ENCODE measurements around the gene SCRN1. TPM values are rescaled to one million over a fixed set of nuclear protein-coding genes. Genes with fewer than 3 reads are reported as not detected.

SCRN1 gene
- total RNA-seq, 4 donors from 2014 or later, result 14.4 to 66.5 (median 44.1) TPM

DNA sequence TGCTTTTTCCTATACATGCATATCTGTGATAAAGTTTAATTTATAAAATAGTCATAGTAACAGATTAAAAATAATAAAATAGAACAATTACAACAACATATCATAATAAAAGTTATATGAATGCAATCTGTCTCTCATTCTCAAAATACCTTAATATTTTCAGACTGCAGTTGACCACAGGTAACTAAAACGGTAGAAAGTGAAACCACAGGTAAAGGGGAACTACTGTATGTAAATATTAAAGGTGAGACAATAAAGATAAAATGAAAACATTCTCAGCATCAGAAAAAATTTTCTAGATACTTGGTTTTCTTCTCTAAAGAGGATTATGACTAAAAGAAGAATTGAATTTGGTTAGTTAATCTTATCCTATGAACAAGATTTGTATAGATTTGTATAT, 30.9 kb upstream of the SCRN1 start:
- Histone ChIP-seq H3K27me3 (no peaks in the 10 kb centered on the region), H3K36me3 (no peaks in the 10 kb centered on the region), H3K27ac (no peak overlapping the region), H3K4me3 (no peak overlapping the region), H3K9me3 (no peaks in the 10 kb centered on the region), H3K4me1 (peaks cover 0 to 4% of the 10 kb centered on the region in 2 donors)
- TF ChIP-seq POLR2A (IDR thresholded peaks at IDR 0.05), result no peak
- TF ChIP-seq, protein P1, sequence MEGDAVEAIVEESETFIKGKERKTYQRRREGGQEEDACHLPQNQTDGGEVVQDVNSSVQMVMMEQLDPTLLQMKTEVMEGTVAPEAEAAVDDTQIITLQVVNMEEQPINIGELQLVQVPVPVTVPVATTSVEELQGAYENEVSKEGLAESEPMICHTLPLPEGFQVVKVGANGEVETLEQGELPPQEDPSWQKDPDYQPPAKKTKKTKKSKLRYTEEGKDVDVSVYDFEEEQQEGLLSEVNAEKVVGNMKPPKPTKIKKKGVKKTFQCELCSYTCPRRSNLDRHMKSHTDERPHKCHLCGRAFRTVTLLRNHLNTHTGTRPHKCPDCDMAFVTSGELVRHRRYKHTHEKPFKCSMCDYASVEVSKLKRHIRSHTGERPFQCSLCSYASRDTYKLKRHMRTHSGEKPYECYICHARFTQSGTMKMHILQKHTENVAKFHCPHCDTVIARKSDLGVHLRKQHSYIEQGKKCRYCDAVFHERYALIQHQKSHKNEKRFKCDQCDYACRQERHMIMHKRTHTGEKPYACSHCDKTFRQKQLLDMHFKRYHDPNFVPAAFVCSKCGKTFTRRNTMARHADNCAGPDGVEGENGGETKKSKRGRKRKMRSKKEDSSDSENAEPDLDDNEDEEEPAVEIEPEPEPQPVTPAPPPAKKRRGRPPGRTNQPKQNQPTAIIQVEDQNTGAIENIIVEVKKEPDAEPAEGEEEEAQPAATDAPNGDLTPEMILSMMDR (IDR thresholded peaks at IDR 0.05), result no peak
- intact Hi-C loops (cut with DNase I; ENCODE audit: low total_unique reads), result no loop called here
- DNase-seq, result no peak

DNA sequence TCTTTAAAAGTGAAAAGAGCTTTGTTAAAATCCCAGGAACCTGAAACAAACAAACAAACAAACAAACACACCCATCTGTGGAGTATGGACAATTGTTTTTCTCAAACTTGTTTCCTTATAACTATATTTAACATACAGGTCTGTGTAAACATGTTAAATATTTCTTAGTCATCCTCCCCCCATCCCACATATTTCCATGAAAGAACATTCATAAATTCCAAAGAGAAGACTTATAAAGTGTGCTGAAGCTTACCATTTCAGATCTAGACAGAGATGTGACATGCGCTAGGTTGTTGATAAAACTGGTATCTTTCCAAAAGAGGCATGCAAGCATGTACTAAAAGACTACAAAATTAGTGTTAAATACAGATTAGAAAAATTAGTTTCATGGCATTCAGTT, 30.4 kb upstream of the SCRN1 start:
- DNase-seq, result no peak
- no peak overlapping the region for H3K4me3 ChIP-seq
- no peaks in the 10 kb centered on the region for H3K9me3 ChIP-seq
- no peak for TF ChIP-seq POLR2A (IDR thresholded peaks at IDR 0.05)
- TF ChIP-seq, protein P1 (IDR thresholded peaks at IDR 0.05), result no peak
- no peak overlapping the region for H3K27ac ChIP-seq
- no peaks in the 10 kb centered on the region for H3K27me3 ChIP-seq
- H3K4me1 ChIP-seq, result peaks cover 0 to 4% of the 10 kb centered on the region in 2 donors
- intact Hi-C loops (cut with DNase I; ENCODE audit: low total_unique reads), result no loop called here
- no peaks in the 10 kb centered on the region for H3K36me3 ChIP-seq

DNA sequence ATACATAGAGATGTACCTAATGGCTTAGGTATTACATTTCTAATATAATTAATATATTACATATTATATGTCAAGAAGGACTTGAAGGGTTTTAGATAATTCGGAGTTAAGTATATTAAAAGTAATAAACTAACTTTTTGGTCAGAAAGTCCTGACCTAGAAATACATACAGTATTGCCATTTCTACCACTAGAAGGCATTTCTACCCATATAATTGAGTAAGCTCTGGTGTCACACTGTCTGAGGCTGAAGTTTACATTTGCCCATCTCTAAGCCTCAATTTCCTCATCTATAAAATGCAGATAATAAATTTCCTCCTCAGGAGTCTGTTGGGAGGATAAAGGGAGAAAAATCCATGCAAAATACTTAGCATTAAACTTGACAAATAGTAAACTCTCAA, 29.8 kb upstream of the SCRN1 start:
- no peak overlapping the region for H3K27ac ChIP-seq
- no peak overlapping the region for H3K4me3 ChIP-seq
- no peaks in the 10 kb centered on the region for H3K27me3 ChIP-seq
- TF ChIP-seq, protein P1 (IDR thresholded peaks at IDR 0.05), result no peak
- no peak for TF ChIP-seq POLR2A (IDR thresholded peaks at IDR 0.05)
- H3K4me1 ChIP-seq, result peaks cover 0 to 4% of the 10 kb centered on the region in 2 donors
- intact Hi-C loops (cut with DNase I; ENCODE audit: low total_unique reads), result no loop called here
- no peak for DNase-seq
- H3K36me3 ChIP-seq, result no peaks in the 10 kb centered on the region
- no peaks in the 10 kb centered on the region for H3K9me3 ChIP-seq

DNA sequence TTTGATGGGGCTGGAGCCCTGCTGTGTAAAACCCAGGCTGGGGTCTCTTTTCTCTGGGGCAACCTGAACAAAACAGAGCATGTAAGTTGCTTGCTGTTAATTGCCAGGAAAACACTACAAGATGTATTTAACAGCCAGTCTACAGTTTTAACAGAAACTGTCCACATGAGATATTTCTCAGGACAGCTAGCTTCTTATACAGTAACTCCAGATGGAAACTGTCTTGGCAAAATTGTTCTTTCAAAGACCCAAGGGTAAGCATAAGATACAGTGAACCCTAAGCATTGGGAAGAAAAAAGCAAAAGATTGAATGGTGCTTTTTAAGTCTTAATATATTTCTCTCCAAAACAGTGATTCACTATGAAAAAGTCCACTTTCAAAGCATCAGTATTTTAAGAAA, 28.9 kb upstream of the SCRN1 start:
- peaks cover 0 to 4% of the 10 kb centered on the region in 2 donors for H3K4me1 ChIP-seq
- no peak overlapping the region for H3K4me3 ChIP-seq
- H3K27me3 ChIP-seq, result no peaks in the 10 kb centered on the region
- no peak overlapping the region for H3K27ac ChIP-seq
- no peaks in the 10 kb centered on the region for H3K9me3 ChIP-seq
- DNase-seq, result no peak
- H3K36me3 ChIP-seq, result no peaks in the 10 kb centered on the region
- intact Hi-C loops (cut with DNase I; ENCODE audit: low total_unique reads), result no loop called here
- TF ChIP-seq, protein P1 (IDR thresholded peaks at IDR 0.05), result no peak
- no peak for TF ChIP-seq POLR2A (IDR thresholded peaks at IDR 0.05)

DNA sequence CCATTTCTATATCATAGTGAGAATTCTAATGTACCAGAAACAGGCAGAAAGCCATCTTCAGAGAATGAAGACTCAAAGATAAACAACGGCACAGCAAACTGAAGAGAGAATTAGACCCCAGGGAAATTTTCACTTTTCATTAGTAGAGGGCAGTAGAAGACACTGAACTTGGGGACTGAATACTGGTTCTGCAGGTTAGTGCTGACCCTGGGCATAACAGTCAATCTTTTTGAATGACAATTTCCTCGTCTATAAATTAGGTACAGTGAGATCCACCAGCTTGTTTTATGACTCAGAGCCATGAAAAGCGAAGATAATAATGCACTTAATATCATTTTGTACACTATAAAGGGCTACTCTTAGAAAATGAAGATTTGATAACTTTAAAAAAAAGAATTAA, 23.2 kb upstream of the SCRN1 start:
- Histone ChIP-seq H3K4me1 (no peaks in the 10 kb centered on the region), H3K4me3 (no peak overlapping the region), H3K27ac (no peak overlapping the region), H3K36me3 (no peaks in the 10 kb centered on the region), H3K9me3 (no peaks in the 10 kb centered on the region), H3K27me3 (no peaks in the 10 kb centered on the region)
- no peak for TF ChIP-seq POLR2A (IDR thresholded peaks at IDR 0.05)
- TF ChIP-seq, protein P1 (IDR thresholded peaks at IDR 0.05), result no peak
- DNase-seq, result no peak
- intact Hi-C loops (cut with DNase I; ENCODE audit: low total_unique reads), result no loop called here

All from uterus (tissue), 4 donors.